ENCODE measurements around the gene AZU1.
"Not testable (repeated sequence)": the region's sequence is repeated elsewhere in the genome, so short reads cannot be mapped to it uniquely, and the experiment has no call there.

Gene AZU1

GRCh38 chr19:875265-875879, 47.7 kb downstream of the AZU1 start:
- DNase-seq, result no peak

- no peak for DNase-seq
These were observed 48.5 kb downstream of the AZU1 start for GRCh38 chr19:876089-876488.

GRCh38 chr19:876780-877314, 49.2 kb downstream of the AZU1 start:
- no peak for DNase-seq

GRCh38 chr19:877992-878660, 50.5 kb downstream of the AZU1 start:
- DNase-seq, result not testable (repeated sequence)

GRCh38 chr19:878751-879561, 51.3 kb downstream of the AZU1 start:
- DNase-seq, result not testable (repeated sequence)

GRCh38 chr19:879711-880438, 52.2 kb downstream of the AZU1 start:
- no peak for DNase-seq

All from cerebellar nuclear complex (tissue), 1 donor.